KMS-11 (cell line): ENCODE data around the gene TAPBP.
"Not testable (repeated sequence)": the region's sequence is repeated elsewhere in the genome, so short reads cannot be mapped to it uniquely, and the experiment has no call there.

Source experiments
- H2AFZ ChIP-seq: fragments of 200-600 bp; sonication (generic); 2 replicates; pipeline ENCODE4 v1.6.1; 2016; ENCODE audit warnings: antibody characterized with exemption, mixed run types, low read depth
- H3K27ac ChIP-seq: fragments of 200-600 bp; sonication (generic); 2 replicates; pipeline ENCODE4 v1.6.1; 2016; ENCODE audit warnings: mild to moderate bottlenecking, mixed run types
- H3K27me3 ChIP-seq: fragments of 200-600 bp; sonication (generic); 2 replicates; pipeline ENCODE4 v1.6.1; 2017; ENCODE audit warnings: mild to moderate bottlenecking, low read depth, mixed run types, moderate library complexity; ENCODE audit not compliant: insufficient read depth
- H3K36me3 ChIP-seq: fragments of 200-600 bp; sonication (generic); 2 replicates; pipeline ENCODE4 v1.6.1; 2017; ENCODE audit warnings: mild to moderate bottlenecking, mixed run types; ENCODE audit not compliant: insufficient read depth
- H3K4me1 ChIP-seq: fragments of 200-600 bp; sonication (generic); 2 replicates; pipeline ENCODE4 v1.6.1; 2016; ENCODE audit warnings: mild to moderate bottlenecking, low read depth, mixed run types; ENCODE audit not compliant: poor library complexity, severe bottlenecking
- H3K4me2 ChIP-seq: fragments of 200-600 bp; sonication (generic); 2 replicates; pipeline ENCODE4 v1.7.0; 2016; ENCODE audit warnings: mild to moderate bottlenecking, mixed run types
- H3K4me3 ChIP-seq: fragments of 200-600 bp; sonication (generic); IDR thresholded peaks from 2 replicates; pipeline ENCODE4 v1.6.1; 2017; ENCODE audit warnings: low read depth, low read length, mixed read lengths; ENCODE audit not compliant: insufficient read depth
- H3K79me2 ChIP-seq: fragments of 200-600 bp; sonication (generic); 2 replicates; pipeline ENCODE4 v1.6.1; 2016; ENCODE audit warnings: low read depth, mixed run types; ENCODE audit not compliant: insufficient read depth
- H3K9ac ChIP-seq: fragments of 200-600 bp; sonication (generic); 2 replicates; pipeline ENCODE4 v1.6.1; 2016; ENCODE audit warnings: mild to moderate bottlenecking, mixed run types
- H4K20me1 ChIP-seq: fragments of 200-600 bp; sonication (generic); 2 replicates; pipeline ENCODE4 v1.6.1; 2016; ENCODE audit warnings: mild to moderate bottlenecking, mixed run types; ENCODE audit not compliant: insufficient read depth
- TF ChIP-seq, protein P1 (sequence below): fragments of 200-600 bp; sonication (generic); conservative IDR thresholded peaks from 2 replicates; pipeline ENCODE4 v1.6.1; 2017; ENCODE audit warnings: low read depth, mild to moderate bottlenecking, antibody characterized with exemption, low read length, moderate library complexity, mixed read lengths

Gene TAPBP

DNA sequence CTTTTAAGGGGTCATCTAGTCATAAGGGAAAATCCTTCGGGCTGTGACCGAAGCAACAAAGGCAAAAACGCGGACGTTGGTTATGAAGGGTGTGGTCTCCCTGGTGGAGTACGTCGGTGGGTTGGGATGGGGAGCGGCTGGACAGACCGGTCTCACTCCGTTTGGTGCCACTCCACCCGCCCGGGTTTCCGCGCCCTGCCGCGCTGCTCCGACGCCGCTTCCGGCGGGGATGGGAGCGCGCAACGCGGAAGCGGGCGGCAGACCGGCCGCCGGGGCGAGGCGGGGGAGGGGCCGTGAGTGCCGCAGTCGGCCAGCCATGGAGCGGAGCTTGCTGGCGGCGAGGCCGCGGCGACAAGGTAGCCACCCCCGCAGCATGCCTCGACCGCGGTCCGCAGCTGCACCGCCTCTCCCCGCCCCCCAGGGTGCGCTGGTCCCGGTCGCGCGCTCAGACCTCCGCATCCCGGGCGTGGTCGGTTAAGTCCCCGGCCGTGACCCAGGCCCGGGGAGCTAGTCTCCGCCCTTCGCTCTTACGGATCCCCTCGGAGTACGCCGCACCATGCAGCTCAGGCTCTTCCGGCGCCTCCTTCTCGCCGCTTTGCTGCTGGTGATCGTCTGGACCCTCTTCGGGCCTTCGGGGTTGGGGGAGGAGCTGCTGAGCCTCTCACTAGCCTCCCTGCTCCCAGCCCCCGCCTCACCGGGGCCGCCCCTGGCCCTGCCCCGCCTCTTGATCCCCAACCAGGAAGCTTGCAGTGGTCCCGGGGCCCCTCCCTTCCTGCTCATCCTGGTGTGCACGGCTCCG is 36.8 kb downstream of the TAPBP start, which contains the start of gene B3GALT4:
B3GALT4 (plus strand) TSS at position 260 of the 799 bp plus-strand sequence; CDS start at position 557, 297 bp downstream.
- Histone ChIP-seq H3K4me2 (no peak within 1 kb of the TSS), H3K27me3 (no peaks in the 10 kb centered on the region), H3K79me2 (peaks cover 35% of the 10 kb centered on the region), H3K9ac (no peak within 1 kb of the TSS), H3K36me3 (peaks cover 29% of the 10 kb centered on the region; the same call in 1 of the 2 replicates), H2AFZ (no peak within 1 kb of the TSS), H3K27ac (no peak within 1 kb of the TSS; the same call in 1 of the 2 replicates), H3K4me3 (no peak within 1 kb of the TSS), H3K4me1 (peaks cover 24% of the 10 kb centered on the region), H4K20me1 (peaks cover 16% of the 10 kb centered on the region; the same call in 1 of the 2 replicates)
- TF ChIP-seq, protein P1, sequence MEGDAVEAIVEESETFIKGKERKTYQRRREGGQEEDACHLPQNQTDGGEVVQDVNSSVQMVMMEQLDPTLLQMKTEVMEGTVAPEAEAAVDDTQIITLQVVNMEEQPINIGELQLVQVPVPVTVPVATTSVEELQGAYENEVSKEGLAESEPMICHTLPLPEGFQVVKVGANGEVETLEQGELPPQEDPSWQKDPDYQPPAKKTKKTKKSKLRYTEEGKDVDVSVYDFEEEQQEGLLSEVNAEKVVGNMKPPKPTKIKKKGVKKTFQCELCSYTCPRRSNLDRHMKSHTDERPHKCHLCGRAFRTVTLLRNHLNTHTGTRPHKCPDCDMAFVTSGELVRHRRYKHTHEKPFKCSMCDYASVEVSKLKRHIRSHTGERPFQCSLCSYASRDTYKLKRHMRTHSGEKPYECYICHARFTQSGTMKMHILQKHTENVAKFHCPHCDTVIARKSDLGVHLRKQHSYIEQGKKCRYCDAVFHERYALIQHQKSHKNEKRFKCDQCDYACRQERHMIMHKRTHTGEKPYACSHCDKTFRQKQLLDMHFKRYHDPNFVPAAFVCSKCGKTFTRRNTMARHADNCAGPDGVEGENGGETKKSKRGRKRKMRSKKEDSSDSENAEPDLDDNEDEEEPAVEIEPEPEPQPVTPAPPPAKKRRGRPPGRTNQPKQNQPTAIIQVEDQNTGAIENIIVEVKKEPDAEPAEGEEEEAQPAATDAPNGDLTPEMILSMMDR: 0 out of 2 replicates have a peak, but pooled peaks have one; percentile 19

DNA sequence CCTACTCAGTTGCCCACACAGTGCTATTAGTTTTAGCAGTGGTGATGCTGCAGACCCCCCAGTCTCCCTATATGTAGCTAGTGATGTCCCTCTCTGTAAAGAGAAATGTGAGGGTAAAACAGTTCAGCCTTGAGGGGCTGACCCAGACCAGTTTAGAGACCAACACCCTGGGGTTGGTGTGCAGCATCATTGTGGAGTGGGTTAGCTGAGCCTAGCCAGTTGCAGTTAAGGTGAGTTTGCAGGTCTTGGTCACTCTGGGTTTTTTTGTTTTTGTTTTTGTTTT is 37.4 kb downstream of the TAPBP start:
- Histone ChIP-seq H3K27me3 (no peaks in the 10 kb centered on the region), H3K4me3 (no peak overlapping the region), H3K27ac (no peak overlapping the region), H3K4me2 (no peak overlapping the region), H4K20me1 (peaks cover 16% of the 10 kb centered on the region; the same call in 1 of the 2 replicates), H2AFZ (no peak overlapping the region), H3K36me3 (peaks cover 29% of the 10 kb centered on the region; the same call in 1 of the 2 replicates), H3K79me2 (peaks cover 36% of the 10 kb centered on the region), H3K4me1 (peaks cover 24% of the 10 kb centered on the region), H3K9ac (no peak overlapping the region)
- TF ChIP-seq, protein P1: no peak

DNA sequence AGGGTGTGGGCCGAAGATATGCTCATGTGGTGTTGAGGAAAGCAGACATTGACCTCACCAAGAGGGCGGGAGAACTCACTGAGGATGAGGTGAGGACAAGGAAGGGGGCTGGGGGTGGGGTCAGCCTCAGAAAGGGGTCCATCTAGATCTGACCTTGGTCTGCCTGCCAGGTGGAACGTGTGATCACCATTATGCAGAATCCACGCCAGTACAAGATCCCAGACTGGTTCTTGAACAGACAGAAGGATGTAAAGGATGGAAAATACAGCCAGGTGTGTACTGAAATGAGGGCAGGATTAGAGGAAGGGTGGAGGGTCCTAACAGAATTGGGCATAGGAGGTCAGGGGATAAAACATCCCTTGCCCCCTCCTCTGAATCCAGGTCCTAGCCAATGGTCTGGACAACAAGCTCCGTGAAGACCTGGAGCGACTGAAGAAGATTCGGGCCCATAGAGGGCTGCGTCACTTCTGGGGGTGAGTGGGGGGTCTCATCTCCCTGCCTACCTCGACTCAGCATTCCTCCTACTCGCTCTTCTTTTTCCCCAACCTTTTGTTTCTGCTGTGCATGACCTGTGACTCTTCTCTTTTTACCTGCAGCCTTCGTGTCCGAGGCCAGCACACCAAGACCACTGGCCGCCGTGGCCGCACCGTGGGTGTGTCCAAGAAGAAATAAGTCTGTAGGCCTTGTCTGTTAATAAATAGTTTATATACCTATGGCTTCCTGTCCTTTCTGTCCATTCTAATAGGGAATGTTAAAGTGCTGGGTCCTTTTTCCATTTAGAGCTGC is 37.9 kb downstream of the TAPBP start:
- H2AFZ ChIP-seq, H3K27ac ChIP-seq, H3K4me2 ChIP-seq, H3K9ac ChIP-seq, H3K4me3 ChIP-seq, H3K27me3 ChIP-seq: not testable (repeated sequence)
- H4K20me1 ChIP-seq: peaks cover 16% of the 10 kb centered on the region; the same call in 1 of the 2 replicates
- H3K79me2 ChIP-seq: peaks cover 39% of the 10 kb centered on the region
- H3K36me3 ChIP-seq: peaks cover 29% of the 10 kb centered on the region; the same call in 1 of the 2 replicates
- peaks cover 24% of the 10 kb centered on the region for H3K4me1 ChIP-seq

DNA sequence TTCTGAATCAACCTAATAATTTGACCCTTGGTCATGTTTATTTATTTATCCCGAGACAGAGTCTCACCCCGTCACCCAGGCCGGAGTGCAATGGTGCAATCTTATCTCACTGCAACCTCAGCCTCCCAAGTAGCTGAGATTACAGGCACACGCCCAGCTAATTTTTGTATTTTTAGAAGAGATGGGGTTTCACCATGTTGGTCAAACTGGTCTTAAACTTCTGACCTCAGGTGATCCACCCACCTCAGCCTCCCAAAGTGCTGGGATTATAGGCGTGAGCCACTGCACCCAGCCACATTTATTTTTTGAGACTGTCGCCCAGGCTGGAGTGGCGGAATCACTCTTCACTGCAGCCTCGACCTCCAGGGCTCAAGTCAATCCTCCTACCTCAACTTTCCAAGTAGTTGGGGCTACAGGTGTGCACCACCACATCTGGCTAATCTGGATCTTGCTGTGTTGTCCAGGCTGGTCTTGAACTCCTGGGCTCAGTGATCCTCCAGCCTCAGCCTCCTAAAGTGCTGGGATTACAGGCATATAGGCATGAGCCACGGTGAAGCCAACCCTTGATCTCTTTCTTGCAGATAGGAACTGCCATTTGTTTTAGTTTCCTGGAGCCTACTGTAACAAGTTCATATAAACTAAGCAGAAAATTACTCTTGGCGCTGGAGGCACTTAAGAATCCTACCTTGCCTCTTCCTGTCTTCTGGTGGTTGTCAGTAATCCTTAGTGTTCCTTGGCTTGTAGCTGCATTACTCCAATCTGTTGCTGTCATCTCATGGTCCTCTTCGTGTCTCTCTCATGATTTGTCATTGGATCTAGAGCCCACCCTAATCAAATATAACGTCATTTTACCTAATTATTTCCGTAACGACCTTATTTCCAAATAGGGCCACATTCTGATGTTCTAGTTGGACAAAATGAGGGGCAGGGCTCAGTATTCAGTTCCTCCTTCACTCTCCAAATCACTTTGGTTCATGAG is 39.7 kb downstream of the TAPBP start:
- H3K4me1 ChIP-seq: peaks cover 27% of the 10 kb centered on the region
- H2AFZ ChIP-seq: no peak overlapping the region
- H3K9ac ChIP-seq: no peak overlapping the region
- H3K79me2 ChIP-seq: peaks cover 42% of the 10 kb centered on the region
- H3K36me3 ChIP-seq: peaks cover 29% of the 10 kb centered on the region; the same call in 1 of the 2 replicates
- TF ChIP-seq, protein P1: no peak
- peaks cover 16% of the 10 kb centered on the region; the same call in 1 of the 2 replicates for H4K20me1 ChIP-seq
- no peak overlapping the region for H3K4me3 ChIP-seq
- H3K27ac ChIP-seq: peak overlapping the region; percentile 85; the same call in 1 of the 2 replicates
- no peaks in the 10 kb centered on the region for H3K27me3 ChIP-seq
- peak overlapping the region; percentile 66 for H3K4me2 ChIP-seq
